Neural crest cell (in vitro differentiated cells): ENCODE results near the gene SPAG16. TPM values are rescaled to one million over a fixed set of nuclear protein-coding genes. Genes with fewer than 3 reads are reported as not detected.

Source experiments
- DNase-seq: peaks from one replicate; pipeline ENCODE4 v3.0.0; 2021; ENCODE audit warnings: low read depth, mixed read lengths, low spot score
- H3K27ac Mint-ChIP-seq: one replicate; pipeline ENCODE4 v1.8.0; 2021; ENCODE audit warnings: mild to moderate bottlenecking, mixed read lengths; ENCODE audit not compliant: unreplicated experiment
- H3K27me3 Mint-ChIP-seq: 2 replicates; pipeline ENCODE4 v1.8.0; 2021; ENCODE audit warnings: low read depth, mild to moderate bottlenecking, mixed read lengths
- H3K36me3 Mint-ChIP-seq: 2 replicates; pipeline ENCODE4 v1.8.0; 2021; ENCODE audit warnings: low read depth, mild to moderate bottlenecking, mixed read lengths
- H3K4me1 Mint-ChIP-seq: 2 replicates; pipeline ENCODE4 v1.8.0; 2021; ENCODE audit warnings: mixed read lengths
- H3K4me3 Mint-ChIP-seq: one replicate; pipeline ENCODE4 v1.8.0; 2021; ENCODE audit warnings: mild to moderate bottlenecking, mixed read lengths
- H3K9me3 Mint-ChIP-seq: 2 replicates; pipeline ENCODE4 v1.8.0; 2021; ENCODE audit warnings: mixed read lengths
- total RNA-seq: library from RNA; stranded (reverse); gene quantifications from 2 replicates; pipeline ENCODE4 v1.2.1, GENCODE V29; 2021
- TF ChIP-seq, protein P1 (sequence below): fragments of 200-600 bp; sonication (generic); conservative IDR thresholded peaks from 2 replicates; pipeline ENCODE4 v1.5.0; 2021; ENCODE audit warnings: antibody characterized with exemption, mild to moderate bottlenecking

SPAG16 gene
- total RNA-seq, 1 donor from 2014 or later, result 29.0 TPM

DNA sequence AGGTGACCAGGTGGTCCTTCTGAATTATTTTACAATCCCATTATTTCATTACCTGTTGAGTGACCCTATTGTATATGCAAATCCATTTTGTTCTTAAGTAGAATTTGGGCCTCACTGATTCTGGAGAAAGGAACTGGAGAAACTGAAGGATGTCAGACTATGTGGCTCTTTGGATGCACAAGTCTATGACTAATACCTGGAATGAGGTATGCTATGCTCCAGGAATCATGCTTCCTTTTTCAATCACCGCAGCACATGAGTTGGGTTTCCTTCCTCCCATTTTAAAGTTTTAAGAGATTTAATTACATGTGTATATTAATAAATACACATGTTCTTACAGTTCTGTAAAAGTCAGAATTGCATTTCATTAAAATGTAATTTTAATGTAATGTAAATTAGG is 872.7 kb downstream of the SPAG16 start:
- Mint-ChIP-seq H3K27ac (no peak overlapping the region), H3K36me3 (no peaks in the 10 kb centered on the region), H3K9me3 (no peaks in the 10 kb centered on the region), H3K27me3 (no peaks in the 10 kb centered on the region), H3K4me1 (no peaks in the 10 kb centered on the region), H3K4me3 (no peak overlapping the region)
- TF ChIP-seq, protein P1, sequence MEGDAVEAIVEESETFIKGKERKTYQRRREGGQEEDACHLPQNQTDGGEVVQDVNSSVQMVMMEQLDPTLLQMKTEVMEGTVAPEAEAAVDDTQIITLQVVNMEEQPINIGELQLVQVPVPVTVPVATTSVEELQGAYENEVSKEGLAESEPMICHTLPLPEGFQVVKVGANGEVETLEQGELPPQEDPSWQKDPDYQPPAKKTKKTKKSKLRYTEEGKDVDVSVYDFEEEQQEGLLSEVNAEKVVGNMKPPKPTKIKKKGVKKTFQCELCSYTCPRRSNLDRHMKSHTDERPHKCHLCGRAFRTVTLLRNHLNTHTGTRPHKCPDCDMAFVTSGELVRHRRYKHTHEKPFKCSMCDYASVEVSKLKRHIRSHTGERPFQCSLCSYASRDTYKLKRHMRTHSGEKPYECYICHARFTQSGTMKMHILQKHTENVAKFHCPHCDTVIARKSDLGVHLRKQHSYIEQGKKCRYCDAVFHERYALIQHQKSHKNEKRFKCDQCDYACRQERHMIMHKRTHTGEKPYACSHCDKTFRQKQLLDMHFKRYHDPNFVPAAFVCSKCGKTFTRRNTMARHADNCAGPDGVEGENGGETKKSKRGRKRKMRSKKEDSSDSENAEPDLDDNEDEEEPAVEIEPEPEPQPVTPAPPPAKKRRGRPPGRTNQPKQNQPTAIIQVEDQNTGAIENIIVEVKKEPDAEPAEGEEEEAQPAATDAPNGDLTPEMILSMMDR, result no peak
- DNase-seq, result no peak

DNA sequence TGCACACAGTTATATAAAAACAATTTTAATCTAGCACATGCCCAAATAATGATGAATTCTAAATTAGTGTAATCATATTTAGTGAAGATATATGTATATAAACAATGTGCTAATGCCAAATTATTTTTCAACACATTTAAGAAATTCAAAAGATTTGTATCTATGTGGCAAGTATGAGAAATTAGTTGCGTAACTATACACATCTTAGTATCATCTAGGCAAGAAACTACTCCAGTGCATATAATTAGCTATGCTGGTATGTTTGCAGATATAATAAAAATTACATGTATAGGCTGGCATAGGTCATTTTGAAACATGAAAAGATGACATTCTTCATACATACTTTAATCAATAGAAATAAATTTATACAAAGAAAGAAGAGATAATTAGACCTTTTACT is 874.6 kb downstream of the SPAG16 start:
- DNase-seq, result no peak
- Mint-ChIP-seq H3K36me3 (no peaks in the 10 kb centered on the region), H3K4me3 (no peak overlapping the region), H3K27me3 (no peaks in the 10 kb centered on the region), H3K4me1 (no peaks in the 10 kb centered on the region), H3K27ac (no peak overlapping the region), H3K9me3 (no peaks in the 10 kb centered on the region)
- TF ChIP-seq, protein P1, result no peak

DNA sequence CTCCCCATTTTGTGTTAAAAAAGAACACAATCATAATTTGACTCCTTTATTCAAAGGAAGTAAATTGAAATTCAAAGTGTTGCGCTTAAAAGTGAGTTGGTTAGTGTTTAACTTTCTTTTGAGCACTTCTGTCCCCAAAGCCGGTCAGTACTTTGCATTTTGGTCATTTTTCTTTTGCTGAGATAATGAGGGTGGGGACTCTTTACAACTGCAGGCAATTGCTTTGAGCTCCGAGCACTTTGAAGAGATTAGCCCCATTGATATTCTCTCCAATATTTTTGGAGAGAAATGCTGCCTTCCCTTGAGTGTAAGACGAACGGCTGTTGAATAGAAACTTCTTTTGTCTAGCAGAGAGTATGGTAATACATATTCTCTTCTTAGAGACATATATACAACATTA is 885.0 kb downstream of the SPAG16 start:
- Mint-ChIP-seq H3K27me3 (no peaks in the 10 kb centered on the region), H3K27ac (no peak overlapping the region), H3K4me3 (no peak overlapping the region), H3K36me3 (no peaks in the 10 kb centered on the region), H3K9me3 (no peaks in the 10 kb centered on the region), H3K4me1 (no peaks in the 10 kb centered on the region)
- TF ChIP-seq, protein P1, result no peak
- no peak for DNase-seq

DNA sequence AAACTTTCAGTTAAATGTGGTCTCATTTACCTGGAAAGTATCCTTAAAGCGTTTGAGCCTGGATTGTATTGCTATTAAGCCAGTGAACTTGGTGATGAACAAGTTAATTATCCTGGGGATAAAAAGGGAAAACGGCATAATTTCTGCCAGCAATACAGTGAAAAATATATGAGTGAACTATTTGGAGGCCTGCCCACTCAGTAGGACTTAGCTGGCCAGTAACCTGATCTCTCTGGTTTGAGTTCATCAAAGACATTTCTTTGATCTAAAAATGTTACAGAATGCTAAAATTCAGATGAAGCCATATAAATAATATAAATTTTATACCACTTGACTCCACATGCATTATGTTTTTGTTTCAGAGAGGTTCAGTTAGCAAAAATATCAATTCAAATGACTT is 885.5 kb downstream of the SPAG16 start:
- DNase-seq, result no peak
- Mint-ChIP-seq H3K27ac (no peak overlapping the region), H3K4me1 (no peaks in the 10 kb centered on the region), H3K36me3 (no peaks in the 10 kb centered on the region), H3K27me3 (no peaks in the 10 kb centered on the region), H3K4me3 (no peak overlapping the region), H3K9me3 (no peaks in the 10 kb centered on the region)
- TF ChIP-seq, protein P1, result no peak

DNA sequence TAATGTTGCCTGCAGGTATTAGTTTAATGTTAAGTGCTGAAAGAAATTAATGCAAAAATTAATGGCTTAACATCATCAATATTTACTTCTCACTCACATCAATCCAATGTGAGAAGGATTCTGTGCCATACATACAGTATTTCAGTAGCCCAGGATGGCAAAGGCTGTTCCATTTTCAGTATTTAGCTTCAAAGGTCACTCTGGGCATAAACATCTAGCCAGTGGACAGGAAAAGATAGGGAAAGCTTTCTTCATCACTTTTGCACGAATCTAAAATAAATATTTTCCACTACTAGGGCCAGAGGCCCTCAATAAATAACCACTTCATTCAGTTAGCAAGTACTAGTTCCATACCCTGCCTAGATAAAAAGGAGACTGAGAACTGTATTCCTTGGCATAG is 890.3 kb downstream of the SPAG16 start:
- TF ChIP-seq, protein P1, result no peak
- H3K36me3 Mint-ChIP-seq, result no peaks in the 10 kb centered on the region
- no peak for DNase-seq
- no peaks in the 10 kb centered on the region for H3K27me3 Mint-ChIP-seq
- no peak overlapping the region for H3K27ac Mint-ChIP-seq
- H3K4me1 Mint-ChIP-seq, result no peaks in the 10 kb centered on the region
- H3K9me3 Mint-ChIP-seq, result no peaks in the 10 kb centered on the region
- H3K4me3 Mint-ChIP-seq, result no peak overlapping the region

DNA sequence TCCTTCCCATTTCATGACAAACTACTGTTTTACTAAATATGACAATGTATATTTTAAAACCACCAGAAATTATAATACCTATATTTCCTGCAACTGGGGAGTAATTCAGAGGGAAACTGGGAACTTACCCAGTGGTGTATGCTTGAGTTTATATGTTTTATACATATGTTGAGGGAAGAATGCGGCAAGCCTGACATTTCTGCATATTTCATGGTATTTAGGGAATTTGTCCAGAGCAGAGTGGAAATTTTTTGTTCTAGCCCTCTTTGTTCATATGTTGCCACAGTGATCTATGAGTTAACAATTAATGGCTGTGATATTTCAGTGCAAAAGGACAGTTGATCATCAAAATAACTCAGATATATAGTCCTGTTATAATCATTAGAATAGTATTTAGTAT is 895.8 kb downstream of the SPAG16 start:
- TF ChIP-seq, protein P1, result no peak
- Mint-ChIP-seq H3K9me3 (no peaks in the 10 kb centered on the region), H3K27ac (no peak overlapping the region), H3K4me1 (no peaks in the 10 kb centered on the region), H3K4me3 (no peak overlapping the region), H3K27me3 (no peaks in the 10 kb centered on the region), H3K36me3 (no peaks in the 10 kb centered on the region)
- DNase-seq, result no peak
